GM12891 (cell line): ENCODE results near the gene MEGF6.

ENCODE experiments used
- DNase-seq: peaks from one replicate; pipeline ENCODE4 v3.0.0; 2011; ENCODE audit warnings: low spot score; ENCODE audit not compliant: insufficient read length
- FAIRE-seq: peaks from 2 replicates; lab custom pipeline; 2011; peaks lifted over from hg19 to GRCh38; lab: Jason Lieb, UNC
- PAX5 ChIP-seq: IDR thresholded peaks from 2 replicates; pipeline ENCODE4 v1.6.1; 2011; ENCODE audit warnings: low read length, moderate library complexity, mild to moderate bottlenecking; ENCODE audit not compliant: insufficient read depth, severe bottlenecking
- POLR2A ChIP-seq: IDR thresholded peaks from 2 replicates; pipeline ENCODE4 v1.6.1; 2011; ENCODE audit warnings: low read depth, low read length, control low read depth
- POLR2AphosphoS5 ChIP-seq: IDR thresholded peaks from 2 replicates; pipeline ENCODE4 v1.6.1; 2011; ENCODE audit warnings: low read depth, low read length, control low read depth
- POU2F2 ChIP-seq: IDR thresholded peaks from 2 replicates; pipeline ENCODE4 v1.6.1; 2011; ENCODE audit warnings: low read depth, mild to moderate bottlenecking, control low read depth, low read length, moderate library complexity
- SPI1 ChIP-seq: IDR thresholded peaks from 2 replicates; pipeline ENCODE4 v1.6.1; 2011; ENCODE audit warnings: low read depth, low read length, control low read depth
- TAF1 ChIP-seq: IDR thresholded peaks from 2 replicates; pipeline ENCODE4 v1.6.1; 2011; ENCODE audit warnings: low read depth, low read length, control low read depth

The MEGF6 gene

DNA sequence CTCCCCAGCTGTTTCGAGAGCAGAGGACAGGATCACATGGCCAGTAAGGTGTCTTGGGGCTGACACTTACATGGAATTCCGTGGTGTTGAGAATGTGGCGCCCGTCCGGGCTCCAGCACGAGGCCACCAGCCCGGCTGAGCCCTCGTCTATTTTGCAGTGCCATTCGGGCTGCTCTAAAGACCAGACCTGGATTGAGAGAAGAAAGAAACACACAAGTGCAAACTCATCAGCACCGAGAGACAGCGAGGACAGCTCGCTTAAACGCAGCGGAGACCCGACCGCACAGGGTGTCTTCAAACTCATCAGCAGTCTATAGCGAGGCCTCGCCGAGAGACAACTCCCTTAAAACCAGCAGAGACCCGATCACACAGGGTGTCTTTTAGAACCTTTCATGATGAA is 35.3 kb upstream of the MEGF6 start:
- no peak for FAIRE-seq
- no peak for DNase-seq
- TF ChIP-seq POLR2AphosphoS5 (no peak), POLR2A (no peak), PAX5 (no peak), TAF1 (no peak), SPI1 (no peak), POU2F2 (no peak)

- TF ChIP-seq TAF1 = no peak
- no peak for TF ChIP-seq SPI1
- no peak for TF ChIP-seq PAX5
- no peak for TF ChIP-seq POLR2AphosphoS5
- no peak for TF ChIP-seq POLR2A
- no peak for TF ChIP-seq POU2F2
- DNase-seq (no peak), FAIRE-seq (no peak)
Measured at GRCh38 chr1:3645666-3646355, 34.5 kb upstream of the MEGF6 start.

DNA sequence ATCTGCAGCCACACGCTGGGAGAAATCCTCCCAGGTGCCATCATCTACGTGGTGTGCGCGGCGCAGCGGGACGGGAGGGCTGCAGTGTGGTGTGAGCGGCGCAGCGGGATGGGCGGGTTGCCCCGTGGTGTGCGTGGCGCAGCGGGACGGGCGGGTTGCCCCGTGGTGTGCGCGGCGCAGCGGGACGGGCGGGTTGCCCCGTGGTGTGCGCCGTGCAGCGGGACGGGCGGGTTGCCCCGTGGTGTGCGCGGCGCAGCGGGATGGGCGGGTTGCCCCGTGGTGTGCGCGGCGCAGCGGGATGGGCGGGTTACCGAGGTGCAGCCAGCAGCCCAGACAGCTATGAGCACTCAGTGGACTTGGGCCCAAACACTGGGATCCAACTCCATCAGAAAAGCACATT is 33.9 kb upstream of the MEGF6 start:
- no peak for FAIRE-seq
- no peak for TF ChIP-seq TAF1
- no peak for TF ChIP-seq PAX5
- no peak for TF ChIP-seq POLR2AphosphoS5
- no peak for TF ChIP-seq SPI1

DNA sequence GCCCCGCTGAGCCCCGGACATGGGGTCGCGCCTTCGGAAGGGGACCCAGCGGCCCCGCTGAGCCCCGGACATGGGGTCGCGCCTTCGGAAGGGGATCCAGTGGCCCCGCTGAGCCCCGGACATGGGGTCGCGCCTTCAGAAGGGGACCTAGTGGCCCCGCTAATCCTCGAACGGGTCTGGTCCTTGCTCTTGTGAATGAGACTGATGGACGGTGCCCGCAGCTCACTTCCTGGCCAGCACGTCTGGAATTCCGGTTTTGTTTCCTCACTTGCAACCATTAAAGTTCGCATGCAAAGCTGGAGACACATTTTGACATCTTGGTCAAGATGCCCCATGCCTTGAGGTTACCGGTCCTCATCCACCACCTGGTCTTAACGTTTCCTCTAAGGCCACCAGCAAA is 33.0 kb upstream of the MEGF6 start:
- no peak for TF ChIP-seq SPI1
- TF ChIP-seq TAF1 = no peak
- TF ChIP-seq POLR2A = no peak
- TF ChIP-seq POLR2AphosphoS5 = no peak
- TF ChIP-seq PAX5 = no peak
- TF ChIP-seq POU2F2 = no peak
- DNase-seq (no peak), FAIRE-seq (peak; percentile 41)

More for the DNA sequence above, 33.9 kb upstream of the MEGF6 start:
- no peak for DNase-seq

GRCh38 chr1:3642919-3643675 is 31.8 kb upstream of the MEGF6 start:
- DNase-seq = no peak
- no peak for FAIRE-seq
- TF ChIP-seq POU2F2 (no peak), TAF1 (no peak), POLR2AphosphoS5 (no peak), POLR2A (no peak), SPI1 (no peak), PAX5 (no peak)

DNA sequence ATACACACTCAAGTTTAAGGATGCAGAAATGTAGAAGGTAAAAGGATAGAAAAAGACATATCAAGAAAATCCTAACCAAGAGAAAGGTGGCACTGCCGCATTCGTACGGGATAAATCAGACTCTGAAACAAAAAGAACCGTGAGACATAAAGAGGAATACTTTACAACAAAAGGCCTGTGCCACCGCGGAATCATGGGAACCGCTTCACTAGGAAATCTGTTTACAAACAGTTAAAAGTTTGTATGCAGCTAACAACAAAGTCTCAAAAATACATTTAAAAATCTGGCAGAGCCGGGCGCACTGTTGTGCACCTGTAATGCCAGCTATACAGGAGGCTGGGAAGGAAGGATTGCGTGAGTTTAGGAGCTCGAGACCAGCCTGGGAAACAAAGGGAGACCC is 30.5 kb upstream of the MEGF6 start:
- TF ChIP-seq POU2F2 (no peak), SPI1 (no peak), POLR2A (no peak), TAF1 (no peak), PAX5 (no peak), POLR2AphosphoS5 (no peak)
- FAIRE-seq (no peak), DNase-seq (no peak)

DNA sequence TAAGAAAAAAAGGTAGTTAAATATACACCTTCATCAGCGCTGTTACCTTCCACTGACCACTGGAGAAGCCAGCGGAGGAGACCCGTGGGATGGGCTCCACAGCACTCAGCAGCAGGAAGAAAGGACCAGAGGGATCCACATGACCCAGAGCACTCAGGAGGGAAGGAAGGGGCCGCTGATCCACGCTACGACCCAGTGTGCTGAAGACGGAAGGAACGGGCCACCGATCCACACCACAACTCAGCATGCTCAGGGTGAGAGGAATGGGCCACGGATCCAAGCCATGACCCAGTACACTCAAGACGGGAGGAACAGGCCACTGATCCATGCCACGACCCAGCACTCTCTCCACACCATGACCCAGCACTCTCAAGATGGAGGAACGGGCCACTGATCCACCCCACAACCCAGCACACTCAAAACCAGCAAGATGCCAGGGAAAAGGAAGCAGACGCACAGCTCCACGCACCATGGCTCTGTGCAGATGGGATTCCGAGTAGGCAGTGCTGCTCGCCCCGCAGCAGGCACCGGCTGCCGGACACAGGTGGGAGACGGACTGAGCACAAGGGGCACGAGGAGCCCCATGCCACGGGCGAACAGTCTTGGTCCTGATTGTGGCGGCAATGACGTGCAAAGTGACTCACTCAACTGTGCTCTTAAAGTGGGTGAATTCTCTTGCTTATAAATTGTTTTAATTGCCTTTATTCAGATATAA is 29.9 kb upstream of the MEGF6 start:
- DNase-seq (no peak), FAIRE-seq (no peak)
- no peak for TF ChIP-seq SPI1
- TF ChIP-seq POU2F2 = no peak
- TF ChIP-seq POLR2AphosphoS5 = no peak
- TF ChIP-seq PAX5 = no peak
- no peak for TF ChIP-seq TAF1
- no peak for TF ChIP-seq POLR2A

DNA sequence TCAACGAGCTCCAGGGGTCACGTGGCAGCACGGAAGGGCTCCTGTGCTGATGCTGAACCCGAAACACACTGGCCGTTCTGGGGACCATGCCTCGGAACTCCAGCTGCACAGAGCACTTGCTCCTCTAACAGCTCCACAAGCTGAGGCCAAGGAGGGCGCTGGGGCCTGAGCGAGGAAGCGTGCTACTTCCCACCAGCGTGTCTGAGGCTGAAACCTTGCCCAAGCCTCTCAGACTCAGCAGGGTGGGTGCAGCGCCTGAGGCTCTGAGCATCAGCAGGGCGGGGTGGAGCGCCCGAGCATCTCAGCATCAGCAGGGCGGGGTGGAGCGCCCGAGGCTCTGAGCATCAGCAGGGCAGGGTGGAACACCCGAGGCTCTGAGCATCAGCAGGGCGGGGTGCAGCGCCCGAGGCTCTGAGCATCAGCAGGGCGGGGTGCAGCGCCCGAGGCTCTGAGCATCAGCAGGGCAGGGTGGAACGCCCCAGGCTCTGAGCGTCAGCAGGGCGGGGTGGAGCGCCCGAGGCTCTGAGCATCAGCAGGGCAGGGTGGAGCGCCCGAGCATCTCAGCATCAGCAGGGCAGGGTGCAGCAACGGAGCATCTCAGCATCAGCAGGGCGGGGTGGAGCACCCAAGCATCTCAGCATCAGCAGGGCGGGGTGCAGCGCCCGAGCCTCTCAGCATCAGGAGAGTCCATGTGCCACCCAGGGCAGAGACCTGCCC is 29.0 kb upstream of the MEGF6 start:
- no peak for FAIRE-seq
- no peak for DNase-seq
- TF ChIP-seq POLR2A = no peak
- TF ChIP-seq TAF1 = no peak
- TF ChIP-seq PAX5 = no peak
- no peak for TF ChIP-seq POLR2AphosphoS5
- no peak for TF ChIP-seq POU2F2
- no peak for TF ChIP-seq SPI1

GRCh38 chr1:3639397-3639911 is 28.1 kb upstream of the MEGF6 start:
- FAIRE-seq = no peak
- TF ChIP-seq POLR2AphosphoS5 = no peak
- no peak for TF ChIP-seq PAX5
- no peak for TF ChIP-seq POLR2A
- TF ChIP-seq SPI1 = no peak
- no peak for TF ChIP-seq POU2F2
- TF ChIP-seq TAF1 = no peak
- no peak for DNase-seq
